Activated naive CD8-positive, alpha-beta T cell treated with anti-CD3 and anti-CD28 coated beads, Interleukin-2, amount 10 ng/mL, durations not matched to agents 7 days and 5 days (primary cell): ENCODE results near the gene KAZALD1. TPM values are rescaled to one million over a fixed set of nuclear protein-coding genes. Genes with fewer than 3 reads are reported as not detected.
A peak's percentile ranks its signal among the peaks of the same experiment; 100 is the strongest.
"Not testable (repeated sequence)": the region's sequence is repeated elsewhere in the genome, so short reads cannot be mapped to it uniquely, and the experiment has no call there.

Experiments used
- ATAC-seq: fragments of 150-1000 bp; cut with Tn5 transposase; one replicate; pipeline ENCODE4 v1.10.0; 2021; ENCODE audit warnings: low read depth, moderate library complexity
- POLR2A ChIA-PET: fragments of 350-600 bp; sonication (Branson Sonifier 250); formaldehyde crosslinking; loops from one replicate; lab custom pipeline; 2021; ENCODE audit warnings: antibody characterized with exemption; lab: Charles Lee
- DNase-seq: peaks from one replicate; pipeline ENCODE4 v3.0.0; 2021
- H3K27ac Mint-ChIP-seq: one replicate; pipeline ENCODE4 v1.8.0; 2022; ENCODE audit warnings: mild to moderate bottlenecking, mixed read lengths
- H3K27me3 Mint-ChIP-seq: one replicate; pipeline ENCODE4 v1.8.0; 2022; ENCODE audit warnings: mild to moderate bottlenecking, moderate library complexity, mixed read lengths
- H3K36me3 Mint-ChIP-seq: one replicate; pipeline ENCODE4 v1.8.0; 2021; ENCODE audit warnings: mild to moderate bottlenecking, mixed read lengths
- H3K4me1 Mint-ChIP-seq: one replicate; pipeline ENCODE4 v1.8.0; 2021; ENCODE audit warnings: mixed read lengths
- H3K4me3 Mint-ChIP-seq: one replicate; pipeline ENCODE4 v1.8.0; 2022; ENCODE audit warnings: mild to moderate bottlenecking, moderate library complexity, mixed read lengths
- H3K9me3 Mint-ChIP-seq: one replicate; pipeline ENCODE4 v1.8.0; 2021; ENCODE audit warnings: mixed read lengths
- total RNA-seq, 2 experiments: library from RNA; stranded (reverse); gene quantifications; one replicate each; pipeline ENCODE4 v1.2.3, GENCODE V29; 2021

The KAZALD1 gene
- total RNA-seq, 2 experiments from 2014 or later = not detected

- H3K36me3 Mint-ChIP-seq = peaks cover 14% of the 10 kb centered on the region
- POLR2A ChIA-PET = interaction anchor here (0.6 kb wide), 1 partner anchor 8 kb away, joined by 4 read pairs; no protein-coding TSS in a partner anchor
- H3K9me3 Mint-ChIP-seq = no peaks in the 10 kb centered on the region
- ATAC-seq = no peak
- H3K27me3 Mint-ChIP-seq = peaks cover 5% of the 10 kb centered on the region
- peak overlapping the region; percentile 54 for H3K4me3 Mint-ChIP-seq
- peak overlapping the region; percentile 37 for H3K27ac Mint-ChIP-seq
- no peak for DNase-seq
- peaks cover 20% of the 10 kb centered on the region for H3K4me1 Mint-ChIP-seq
Measured at GRCh38 chr10:101033276-101033675, 28.5 kb upstream of the KAZALD1 start.

GRCh38 chr10:101034404-101034803, 27.4 kb upstream of the KAZALD1 start:
- Mint-ChIP-seq H3K36me3 (peaks cover 16% of the 10 kb centered on the region), H3K4me1 (peaks cover 20% of the 10 kb centered on the region)
- not testable (repeated sequence) for H3K4me3 Mint-ChIP-seq, H3K27me3 Mint-ChIP-seq, ATAC-seq, H3K27ac Mint-ChIP-seq, H3K9me3 Mint-ChIP-seq, DNase-seq
- POLR2A ChIA-PET = interaction anchor here (0.8 kb wide), 1 partner anchor 15 kb away, joined by 4 read pairs; no protein-coding TSS in a partner anchor

GRCh38 chr10:101035314-101035713, 26.5 kb upstream of the KAZALD1 start:
- DNase-seq (no peak), ATAC-seq (no peak)
- H3K27ac Mint-ChIP-seq = no peak overlapping the region
- no peak overlapping the region for H3K4me3 Mint-ChIP-seq
- POLR2A ChIA-PET = no interaction called here
- no peaks in the 10 kb centered on the region for H3K27me3 Mint-ChIP-seq
- H3K4me1 Mint-ChIP-seq = peaks cover 18% of the 10 kb centered on the region
- H3K36me3 Mint-ChIP-seq = peaks cover 16% of the 10 kb centered on the region
- H3K9me3 Mint-ChIP-seq = no peaks in the 10 kb centered on the region

GRCh38 chr10:101035916-101036702, 25.7 kb upstream of the KAZALD1 start:
- Mint-ChIP-seq H3K4me3 (no peak overlapping the region), H3K9me3 (no peaks in the 10 kb centered on the region), H3K27ac (no peak overlapping the region), H3K27me3 (no peaks in the 10 kb centered on the region), H3K36me3 (peaks cover 17% of the 10 kb centered on the region), H3K4me1 (peaks cover 20% of the 10 kb centered on the region)
- ATAC-seq (no peak), DNase-seq (no peak)
- POLR2A ChIA-PET = no interaction called here

- POLR2A ChIA-PET = no interaction called here
- Mint-ChIP-seq H3K4me3 (no peak overlapping the region), H3K36me3 (peaks cover 18% of the 10 kb centered on the region), H3K4me1 (peaks cover 20% of the 10 kb centered on the region), H3K9me3 (no peaks in the 10 kb centered on the region), H3K27me3 (no peaks in the 10 kb centered on the region), H3K27ac (no peak overlapping the region)
- ATAC-seq (no peak), DNase-seq (no peak)
Measured at GRCh38 chr10:101036726-101037125, 25.1 kb upstream of the KAZALD1 start.

GRCh38 chr10:101038484-101038883, 23.3 kb upstream of the KAZALD1 start:
- POLR2A ChIA-PET = no interaction called here
- H3K4me1 Mint-ChIP-seq = peaks cover 21% of the 10 kb centered on the region
- no peaks in the 10 kb centered on the region for H3K9me3 Mint-ChIP-seq
- no peak overlapping the region for H3K4me3 Mint-ChIP-seq
- H3K27me3 Mint-ChIP-seq = peaks cover 4% of the 10 kb centered on the region
- ATAC-seq (no peak), DNase-seq (no peak)
- H3K27ac Mint-ChIP-seq = no peak overlapping the region
- peaks cover 18% of the 10 kb centered on the region for H3K36me3 Mint-ChIP-seq

- H3K27ac Mint-ChIP-seq = no peak overlapping the region
- POLR2A ChIA-PET = interaction anchor here (4.5 kb wide), 1 partner anchor 9 kb away, joined by 33 read pairs; the partner anchor contains the start of genes PDZD7 and SFXN3
- DNase-seq (no peak), ATAC-seq (no peak)
- peaks cover 20% of the 10 kb centered on the region for H3K4me1 Mint-ChIP-seq
- H3K36me3 Mint-ChIP-seq = peaks cover 18% of the 10 kb centered on the region
- peaks cover 13% of the 10 kb centered on the region for H3K27me3 Mint-ChIP-seq
- no peaks in the 10 kb centered on the region for H3K9me3 Mint-ChIP-seq
- H3K4me3 Mint-ChIP-seq = no peak overlapping the region
Measured at GRCh38 chr10:101040061-101040460, 21.7 kb upstream of the KAZALD1 start.

GRCh38 chr10:101040851-101041250, 20.9 kb upstream of the KAZALD1 start:
- DNase-seq (no peak), ATAC-seq (no peak)
- Mint-ChIP-seq H3K4me3 (no peak overlapping the region), H3K27ac (no peak overlapping the region), H3K36me3 (peaks cover 14% of the 10 kb centered on the region), H3K27me3 (peaks cover 21% of the 10 kb centered on the region), H3K9me3 (no peaks in the 10 kb centered on the region), H3K4me1 (peaks cover 20% of the 10 kb centered on the region)
- POLR2A ChIA-PET = interaction anchor here (0.6 to 4.5 kb wide), 4 partner anchors 8 to 404 kb away, joined by 3 to 33 read pairs (median 4); partner anchors contain the start of genes PDZD7 and SFXN3

- peaks cover 14% of the 10 kb centered on the region for H3K36me3 Mint-ChIP-seq
- H3K27me3 Mint-ChIP-seq = peaks cover 26% of the 10 kb centered on the region
- peak; percentile 64 for DNase-seq
- no peak overlapping the region for H3K27ac Mint-ChIP-seq
- peaks cover 20% of the 10 kb centered on the region for H3K4me1 Mint-ChIP-seq
- POLR2A ChIA-PET = interaction anchor here (0.6 to 4.5 kb wide), 6 partner anchors 8 to 404 kb away, joined by 3 to 33 read pairs (median 4); partner anchors contain the start of genes PDZD7 and SFXN3
- no peak overlapping the region for H3K4me3 Mint-ChIP-seq
- peak; percentile 80 for ATAC-seq
- no peaks in the 10 kb centered on the region for H3K9me3 Mint-ChIP-seq
Measured at GRCh38 chr10:101041252-101041761, 20.5 kb upstream of the KAZALD1 start.

GRCh38 chr10:101042118-101042517, 19.7 kb upstream of the KAZALD1 start:
- ATAC-seq (no peak), DNase-seq (no peak)
- Mint-ChIP-seq H3K9me3 (no peaks in the 10 kb centered on the region), H3K27ac (peak overlapping the region; percentile 83), H3K36me3 (peaks cover 13% of the 10 kb centered on the region), H3K4me1 (peaks cover 20% of the 10 kb centered on the region), H3K27me3 (peaks cover 34% of the 10 kb centered on the region), H3K4me3 (peak overlapping the region; percentile 91)
- POLR2A ChIA-PET = interaction anchor here (0.8 to 4.5 kb wide), 8 partner anchors 10 to 100 kb away, joined by 3 to 33 read pairs (median 4); partner anchors contain the start of genes KAZALD1, PDZD7 and SFXN3

GRCh38 chr10:101042667-101043362, 19.0 kb upstream of the KAZALD1 start:
- Mint-ChIP-seq H3K9me3 (no peaks in the 10 kb centered on the region), H3K27me3 (peaks cover 41% of the 10 kb centered on the region), H3K4me1 (peaks cover 20% of the 10 kb centered on the region), H3K4me3 (peak overlapping the region; percentile 91), H3K36me3 (peaks cover 8% of the 10 kb centered on the region), H3K27ac (peak overlapping the region; percentile 83)
- POLR2A ChIA-PET = interaction anchor here (0.8 to 4.5 kb wide), 8 partner anchors 10 to 45 kb away, joined by 3 to 33 read pairs (median 4); partner anchors contain the start of genes KAZALD1, PDZD7 and SFXN3
- peak; percentile 86 for ATAC-seq
- DNase-seq = peak; percentile 86

- H3K36me3 Mint-ChIP-seq = peaks cover 4% of the 10 kb centered on the region
- H3K4me3 Mint-ChIP-seq = peak overlapping the region; percentile 91
- no peak for DNase-seq
- peaks cover 46% of the 10 kb centered on the region for H3K27me3 Mint-ChIP-seq
- no peaks in the 10 kb centered on the region for H3K9me3 Mint-ChIP-seq
- POLR2A ChIA-PET = interaction anchor here (1.3 to 4.5 kb wide), 7 partner anchors 9 to 23 kb away, joined by 3 to 33 read pairs (median 5); partner anchors contain the start of genes KAZALD1, PDZD7 and SFXN3
- ATAC-seq = no peak
- peak overlapping the region; percentile 8 for H3K27ac Mint-ChIP-seq
- peaks cover 20% of the 10 kb centered on the region for H3K4me1 Mint-ChIP-seq
Measured at GRCh38 chr10:101043363-101043707, 18.5 kb upstream of the KAZALD1 start.

- Mint-ChIP-seq H3K9me3 (no peaks in the 10 kb centered on the region), H3K4me3 (no peak overlapping the region), H3K27me3 (peaks cover 54% of the 10 kb centered on the region), H3K27ac (no peak overlapping the region), H3K36me3 (peaks cover 2% of the 10 kb centered on the region), H3K4me1 (peaks cover 22% of the 10 kb centered on the region)
- POLR2A ChIA-PET = interaction anchor here (1.4 to 4.5 kb wide), 3 partner anchors 13 to 21 kb away, joined by 3 to 33 read pairs (median 11); partner anchors contain the start of genes KAZALD1, PDZD7 and SFXN3
- no peak for DNase-seq
- ATAC-seq = no peak
Measured at GRCh38 chr10:101044117-101044516, 17.7 kb upstream of the KAZALD1 start.
